BJ (cell line): ENCODE results near the gene EHMT2. TPM values are rescaled to one million over a fixed set of nuclear protein-coding genes. Genes with fewer than 3 reads are reported as not detected.

ENCODE experiments used
- CTCF ChIA-PET: fragments of 350-600 bp; formaldehyde crosslinking; extraction: SDS; loops from one replicate; lab custom pipeline; 2021; ENCODE audit warnings: antibody characterized with exemption, inconsistent platforms; lab: Yijun Ruan, JAX
- POLR2A ChIA-PET: fragments of 300-600 bp; sonication (Branson Sonifier 250); formaldehyde crosslinking; extraction: SDS; loops from one replicate; lab custom pipeline; 2021; ENCODE audit warnings: antibody characterized with exemption; lab: Charles Lee
- DNase-seq: peaks from one replicate; pipeline ENCODE4 v3.0.0-alpha.2; 2011; ENCODE audit warnings: low read depth
- H3K27me3 ChIP-seq: 2 replicates; pipeline ENCODE4 v1.6.0; 2011; ENCODE audit warnings: low read length; ENCODE audit not compliant: control insufficient read depth, insufficient read depth
- H3K36me3 ChIP-seq: 2 replicates; pipeline ENCODE4 v1.5.1; 2011; ENCODE audit warnings: low read length; ENCODE audit not compliant: control insufficient read depth, insufficient read depth
- H3K4me3 ChIP-seq: 2 replicates; pipeline ENCODE4 v1.5.1; 2011; ENCODE audit warnings: low read depth, mild to moderate bottlenecking, control low read depth, low read length
- CTCF ChIP-seq: IDR thresholded peaks from 2 replicates; pipeline ENCODE4 v1.5.1; 2011; ENCODE audit warnings: low read depth, mild to moderate bottlenecking, control low read depth, inconsistent platforms, low read length, moderate library complexity; ENCODE audit not compliant: insufficient read depth
- polyA plus RNA-seq: library from polyadenylated mRNA; depleted of rRNA; stranded (reverse); fragments of >200 nt; gene quantifications from 2 replicates; pipeline ENCODE4 v1.2.3, GENCODE V29; 2011

Gene EHMT2
- polyA plus RNA-seq, 1 experiment: 32.8 TPM

- ChIA-PET CTCF (interaction anchor here (0.6 to 4.5 kb wide), 4 partner anchors 48 to 707 kb away, joined by 3 to 26 read pairs (median 4); no protein-coding TSS in a partner anchor), POLR2A (interaction anchor here (0.6 kb wide), 1 partner anchor 189 kb away, joined by 4 read pairs; no protein-coding TSS in a partner anchor)
- TF ChIP-seq CTCF: no peak
- no peaks in the 10 kb centered on the region for H3K36me3 ChIP-seq
- H3K4me3 ChIP-seq: no peak overlapping the region
- H3K27me3 ChIP-seq: no peaks in the 10 kb centered on the region
- no peak for DNase-seq
Measured at GRCh38 chr6:31903957-31904356, 6.5 kb upstream of the EHMT2 start.

GRCh38 chr6:31901953-31902643 is 4.6 kb upstream of the EHMT2 start, which contains the start of gene ZBTB12:
TSS of gene ZBTB12 (minus strand) at chr6:31902086. CDS start at chr6:31901305, 781 bp downstream.
- Histone ChIP-seq H3K4me3 (peak within 1 kb of the TSS; percentile 61), H3K27me3 (no peaks in the 10 kb centered on the region), H3K36me3 (no peaks in the 10 kb centered on the region)
- peak; percentile 74 for DNase-seq
- POLR2A ChIA-PET: interaction anchor here (0.6 to 1.1 kb wide), 2 partner anchors 50 to 57 kb away, joined by 4 to 19 read pairs; no protein-coding TSS in a partner anchor
- no peak for TF ChIP-seq CTCF
- CTCF ChIA-PET: interaction anchor here (1.1 to 4.5 kb wide), 3 partner anchors 26 to 58 kb away, joined by 3 to 26 read pairs (median 4); no protein-coding TSS in a partner anchor

- Histone ChIP-seq H3K27me3 (no peaks in the 10 kb centered on the region), H3K36me3 (no peaks in the 10 kb centered on the region), H3K4me3 (peak overlapping the region; percentile 61)
- DNase-seq: no peak
- TF ChIP-seq CTCF: no peak
- POLR2A ChIA-PET: interaction anchor here (0.6 kb wide), 1 partner anchor 57 kb away, joined by 19 read pairs; no protein-coding TSS in a partner anchor
- CTCF ChIA-PET: interaction anchor here (1.0 to 4.5 kb wide), 2 partner anchors 18 to 50 kb away, joined by 4 to 26 read pairs; no protein-coding TSS in a partner anchor
Measured at GRCh38 chr6:31901415-31901952, 4.0 kb upstream of the EHMT2 start.

GRCh38 chr6:31900917-31901414 is 3.5 kb upstream of the EHMT2 start:
- no peak for DNase-seq
- Histone ChIP-seq H3K4me3 (peak overlapping the region; percentile 61), H3K27me3 (no peaks in the 10 kb centered on the region), H3K36me3 (no peaks in the 10 kb centered on the region)
- ChIA-PET CTCF (interaction anchor here (0.5 to 4.5 kb wide), 4 partner anchors 8 to 70 kb away, joined by 3 to 26 read pairs (median 4); no protein-coding TSS in a partner anchor), POLR2A (no interaction called here)
- TF ChIP-seq CTCF: no peak
